HCT116 (cell line): Measurements from ENCODE around the gene HHATL. TPM values are rescaled to one million over a fixed set of nuclear protein-coding genes. Genes with fewer than 3 reads are reported as not detected.

Experiments used
- ATAC-seq: fragments of 200-7000 bp; cut with Tn5 transposase; 2 replicates; pipeline ENCODE4 v1.9.1; 2020; ENCODE audit warnings: mild to moderate bottlenecking, moderate library complexity
- BruUV-seq: library from RNA; stranded (reverse); fragments of 400-500 nt; replicated peaks from 2 replicates; lab custom pipeline; 2021; lab: Mats Ljungman, UMichigan
- CTCF ChIA-PET: fragments of 300-600 bp; sonication (Branson Sonifier 250); formaldehyde crosslinking; loops from one replicate; lab custom pipeline; 2021; ENCODE audit warnings: antibody characterized with exemption; lab: Charles Lee
- POLR2A ChIA-PET: fragments of 300-600, 350-600 bp; sonication (Branson Sonifier 250); formaldehyde crosslinking; loops from one replicate; lab custom pipeline; 2021; ENCODE audit warnings: antibody characterized with exemption; lab: Charles Lee
- RAD21 ChIA-PET, 2 experiments: fragments of 300-600 bp; sonication (Branson Sonifier 250); formaldehyde crosslinking; loops; one replicate each; lab custom pipeline; 2023; ENCODE audit warnings: low total read pairs in 2 of 2; ENCODE audit not compliant: uncharacterized antibody in 2 of 2, unreplicated experiment in 2 of 2, low non-redundant PET in 1 of 2; lab: Charles Lee
- DNase-seq: peaks from one replicate; pipeline ENCODE4 v3.0.0-alpha.2; 2010; ENCODE audit warnings: low read depth, low spot score
- H2AFZ ChIP-seq: fragments of 200-600 bp; shearing (Covaris generic), sonication (generic); 2 replicates; pipeline ENCODE4 v1.6.1; 2017; ENCODE audit warnings: low read depth, mixed run types, mixed read lengths, antibody characterized with exemption, low read length; ENCODE audit not compliant: poor library complexity, severe bottlenecking
- H3K27ac ChIP-seq: 2 replicates; pipeline ENCODE4 v1.5.1; 2012; ENCODE audit warnings: low read depth, low read length
- H3K27me3 ChIP-seq: fragments of 200-600 bp; sonication (generic); 2 replicates; pipeline ENCODE4 v1.6.1; 2016; ENCODE audit warnings: mixed run types, low read length, mixed read lengths; ENCODE audit not compliant: insufficient read depth
- H3K36me3 ChIP-seq, 2 experiments: fragments of 200-500 bp in 1 of 2; fragments of 200-600 bp in 1 of 2; sonication (Bioruptor generic) in 1 of 2; sonication (generic) in 1 of 2; 2 replicates each; pipeline versions ENCODE4 v1.5.1 to v1.6.1; 2014 to 2016; ENCODE audit warnings: low read length in 2 of 2, inconsistent platforms in 1 of 2, mixed read lengths in 1 of 2, mixed run types in 1 of 2; ENCODE audit not compliant: insufficient read depth in 2 of 2, control insufficient read depth in 1 of 2
- H3K4me1 ChIP-seq, 2 experiments: fragments of 200-600 bp in 1 of 2; sonication (generic) in 1 of 2; 2 replicates each; pipeline versions ENCODE4 v1.5.1 to v1.6.1; 2012 to 2017; ENCODE audit warnings: low read length in 2 of 2, inconsistent platforms in 1 of 2, mild to moderate bottlenecking in 1 of 2, mixed read lengths in 1 of 2, mixed run types in 1 of 2, moderate library complexity in 1 of 2; ENCODE audit not compliant: insufficient read depth in 2 of 2, control insufficient read depth in 1 of 2
- H3K4me2 ChIP-seq: fragments of 200-600 bp; sonication (generic); 2 replicates; pipeline ENCODE4 v1.6.1; 2017; ENCODE audit warnings: mixed run types, low read length, mixed read lengths
- H3K4me3 ChIP-seq, 2 experiments: fragments of 200-600 bp in 1 of 2; sonication (generic) in 1 of 2; replicated peaks in 1 of 2; 2 replicates each; pipeline ENCODE4 v1.5.1; 2011 to 2016; ENCODE audit warnings: low read length in 2 of 2, control low read depth in 1 of 2, low read depth in 1 of 2, mild to moderate bottlenecking in 1 of 2, mixed read lengths in 1 of 2, mixed run types in 1 of 2
- H3K79me2 ChIP-seq: fragments of 200-600 bp; sonication (generic); 2 replicates; pipeline ENCODE4 v1.6.1; 2017; ENCODE audit warnings: mild to moderate bottlenecking, mixed run types, low read length, moderate library complexity, mixed read lengths; ENCODE audit not compliant: insufficient read depth
- H3K9ac ChIP-seq: fragments of 200-600 bp; sonication (generic); 2 replicates; pipeline ENCODE4 v1.6.1; 2016; ENCODE audit warnings: low read length, mixed read lengths
- H3K9me2 ChIP-seq: fragments of 200-600 bp; sonication (generic), shearing (Covaris generic); 2 replicates; pipeline ENCODE4 v1.6.1; 2017; ENCODE audit warnings: mixed run types, mild to moderate bottlenecking, moderate library complexity; ENCODE audit not compliant: insufficient read depth
- H3K9me3 ChIP-seq, 2 experiments: fragments of 200-500 bp in 1 of 2; fragments of 200-600 bp in 1 of 2; sonication (Bioruptor generic) in 1 of 2; sonication (generic) in 1 of 2; 2 replicates each; pipeline ENCODE4 v1.6.1; 2014 to 2017; ENCODE audit warnings: low read length in 2 of 2, mixed read lengths in 2 of 2, inconsistent platforms in 1 of 2, low read depth in 1 of 2, mild to moderate bottlenecking in 1 of 2, mixed run types in 1 of 2, moderate library complexity in 1 of 2; ENCODE audit not compliant: control insufficient read depth in 1 of 2, insufficient read depth in 1 of 2
- H4K20me1 ChIP-seq: fragments of 200-600 bp; sonication (generic), shearing (Covaris generic); 2 replicates; pipeline ENCODE4 v1.6.1; 2017; ENCODE audit warnings: mixed run types, mild to moderate bottlenecking, moderate library complexity; ENCODE audit not compliant: insufficient read depth
- CBX3 ChIP-seq: IDR thresholded peaks from 2 replicates; pipeline ENCODE4 v1.6.1; 2012; ENCODE audit warnings: low read depth
- ELF1 ChIP-seq: IDR thresholded peaks from 2 replicates; pipeline ENCODE4 v1.6.1; 2012; ENCODE audit warnings: low read depth, borderline replicate concordance
- EZH2phosphoT487 ChIP-seq: fragments of 200-600 bp; IDR thresholded peaks from 2 replicates; pipeline ENCODE4 v1.6.1; 2018; ENCODE audit warnings: antibody characterized with exemption, borderline replicate concordance
- FOSL1 ChIP-seq: IDR thresholded peaks from 2 replicates; pipeline ENCODE4 v1.6.1; 2012; ENCODE audit warnings: low read depth
- JUND ChIP-seq: IDR thresholded peaks from 2 replicates; pipeline ENCODE4 v1.6.1; 2012
- RAD21 ChIP-seq: IDR thresholded peaks from 2 replicates; pipeline ENCODE4 v1.6.1; 2012; ENCODE audit warnings: low read depth, mild to moderate bottlenecking
- SIN3A ChIP-seq: IDR thresholded peaks from 2 replicates; pipeline ENCODE4 v1.6.1; 2012; ENCODE audit warnings: low read depth
- ZFX ChIP-seq: fragments of 450-650 bp; IDR thresholded peaks from 2 replicates; pipeline ENCODE4 v1.6.1; 2017
- ZNF274 ChIP-seq: fragments of 200-500 bp; sonication (Bioruptor generic); IDR thresholded peaks from 2 replicates; pipeline ENCODE4 v1.6.1; 2014; ENCODE audit warnings: mild to moderate bottlenecking, low read depth, low read length, inconsistent platforms
- intact Hi-C: fragments of 100-400 bp; cut with micrococcal nuclease; formaldehyde crosslinking; loops from 2 replicates; pipeline ENCODE4 v1.10.0; 2022
- total RNA-seq: library from RNA; stranded (reverse); gene quantifications from one replicate; pipeline ENCODE4 v1.2.1, GENCODE V29; 2021; ENCODE audit not compliant: unreplicated experiment
- TF ChIP-seq, protein P1 (sequence below), 3 experiments: fragments of 200-600 bp in 1 of 3; sonication (generic) in 1 of 3; IDR thresholded peaks in 2 of 3; conservative IDR thresholded peaks in 1 of 3; 2 replicates each; pipeline ENCODE4 v1.5.1; 2012 to 2017; ENCODE audit warnings: low read depth in 2 of 3, low read length in 2 of 3, antibody characterized with exemption in 1 of 3, borderline replicate concordance in 1 of 3, control low read depth in 1 of 3, mild to moderate bottlenecking in 1 of 3, mixed read lengths in 1 of 3, mixed run types in 1 of 3, moderate library complexity in 1 of 3; ENCODE audit not compliant: insufficient read depth in 1 of 3
- TF ChIP-seq, protein P2 (sequence below): IDR thresholded peaks from 2 replicates; pipeline ENCODE4 v1.6.1; 2012
- TF ChIP-seq, protein P3 (sequence below): IDR thresholded peaks from 2 replicates; pipeline ENCODE4 v1.6.1; 2011; ENCODE audit warnings: mild to moderate bottlenecking, low read length, moderate library complexity; ENCODE audit not compliant: insufficient replicate concordance; ENCODE audit errors: extremely low read depth

The HHATL gene
- total RNA-seq, 1 experiment from 2014 or later = 0.52 TPM

DNA sequence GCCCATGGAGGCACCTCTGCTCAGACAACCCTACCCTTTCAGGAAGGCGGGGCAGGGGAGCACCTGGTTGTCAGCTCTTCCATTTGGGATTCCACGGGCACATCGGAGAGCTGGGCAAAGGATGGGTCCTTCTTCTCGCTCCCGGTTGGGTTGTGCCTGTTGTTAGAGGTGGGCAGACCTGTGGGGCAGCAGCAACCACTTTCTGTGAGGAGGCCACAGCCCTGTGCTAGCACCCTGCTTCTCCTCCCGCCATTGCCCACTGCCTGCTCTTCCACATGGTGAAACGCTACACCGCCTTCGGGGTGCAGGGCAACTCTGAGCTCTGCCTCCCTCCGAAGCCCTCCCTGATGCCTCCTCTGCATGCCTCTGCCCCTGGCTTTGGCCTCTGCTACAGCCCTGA is 7.0 kb upstream of the HHATL start (continued):
- TF ChIP-seq ZNF274 (no peak), CBX3 (no peak)
- TF ChIP-seq, all 23 proteins: peak for 0

DNA sequence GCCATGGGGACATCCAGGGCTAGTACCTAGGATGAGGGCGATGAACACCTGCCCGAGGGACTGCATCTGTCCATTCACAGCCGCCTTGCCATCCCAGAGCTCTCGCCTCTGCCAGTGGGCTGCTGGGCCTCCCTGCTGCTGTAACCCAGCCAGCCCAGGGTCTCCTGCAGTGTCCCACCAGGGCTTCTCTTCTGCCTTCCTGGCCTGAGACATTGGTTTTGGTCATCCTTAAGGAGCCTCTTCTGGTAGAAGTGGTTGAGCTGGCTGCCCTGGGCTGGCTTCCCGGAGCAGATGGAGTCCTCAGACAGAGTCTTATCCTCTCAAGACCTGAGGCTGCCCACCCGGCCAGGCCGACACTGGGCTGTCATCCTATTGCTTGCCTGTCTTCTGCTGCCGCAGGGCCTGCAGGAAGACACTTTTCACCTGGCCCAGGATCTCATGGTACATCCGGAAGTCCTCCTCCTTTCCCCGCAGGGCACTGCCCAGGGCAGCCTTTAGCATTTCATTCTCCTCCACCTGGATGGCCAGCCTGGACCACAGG is 6.1 kb upstream of the HHATL start:
- no peaks in the 10 kb centered on the region for H3K9me2 ChIP-seq
- H3K4me1 ChIP-seq = no peaks in the 10 kb centered on the region
- no peaks in the 10 kb centered on the region for H3K27me3 ChIP-seq
- no peaks in the 10 kb centered on the region for H4K20me1 ChIP-seq
- no peaks in the 10 kb centered on the region for H3K9me3 ChIP-seq
- RAD21 ChIA-PET = no interaction called here
- no peak for DNase-seq
- POLR2A ChIA-PET = no interaction called here
- H3K27ac ChIP-seq = no peak overlapping the region
- no peaks in the 10 kb centered on the region for H3K79me2 ChIP-seq
- H3K4me2 ChIP-seq = no peak overlapping the region
- H3K36me3 ChIP-seq = no peaks in the 10 kb centered on the region
- H2AFZ ChIP-seq = no peak overlapping the region
- TF ChIP-seq CBX3 (no peak), SIN3A (no peak), JUND (no peak), ZNF274 (no peak), EZH2phosphoT487 (no peak), ELF1 (no peak), ZFX (no peak), RAD21 (no peak), FOSL1 (no peak)
- TF ChIP-seq, protein P1, sequence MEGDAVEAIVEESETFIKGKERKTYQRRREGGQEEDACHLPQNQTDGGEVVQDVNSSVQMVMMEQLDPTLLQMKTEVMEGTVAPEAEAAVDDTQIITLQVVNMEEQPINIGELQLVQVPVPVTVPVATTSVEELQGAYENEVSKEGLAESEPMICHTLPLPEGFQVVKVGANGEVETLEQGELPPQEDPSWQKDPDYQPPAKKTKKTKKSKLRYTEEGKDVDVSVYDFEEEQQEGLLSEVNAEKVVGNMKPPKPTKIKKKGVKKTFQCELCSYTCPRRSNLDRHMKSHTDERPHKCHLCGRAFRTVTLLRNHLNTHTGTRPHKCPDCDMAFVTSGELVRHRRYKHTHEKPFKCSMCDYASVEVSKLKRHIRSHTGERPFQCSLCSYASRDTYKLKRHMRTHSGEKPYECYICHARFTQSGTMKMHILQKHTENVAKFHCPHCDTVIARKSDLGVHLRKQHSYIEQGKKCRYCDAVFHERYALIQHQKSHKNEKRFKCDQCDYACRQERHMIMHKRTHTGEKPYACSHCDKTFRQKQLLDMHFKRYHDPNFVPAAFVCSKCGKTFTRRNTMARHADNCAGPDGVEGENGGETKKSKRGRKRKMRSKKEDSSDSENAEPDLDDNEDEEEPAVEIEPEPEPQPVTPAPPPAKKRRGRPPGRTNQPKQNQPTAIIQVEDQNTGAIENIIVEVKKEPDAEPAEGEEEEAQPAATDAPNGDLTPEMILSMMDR (IDR thresholded peaks at IDR 0.05 in 2 of 3, conservative IDR thresholded peaks at IDR 0.05 in 1 of 3; ENCODE audit: borderline replicate concordance in 1 of 3, insufficient read depth in 1 of 3, low read depth in 2 of 3, low read length in 2 of 3) = no peak
- TF ChIP-seq, protein P2, sequence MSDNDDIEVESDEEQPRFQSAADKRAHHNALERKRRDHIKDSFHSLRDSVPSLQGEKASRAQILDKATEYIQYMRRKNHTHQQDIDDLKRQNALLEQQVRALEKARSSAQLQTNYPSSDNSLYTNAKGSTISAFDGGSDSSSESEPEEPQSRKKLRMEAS = no peak
- TF ChIP-seq, protein P3, sequence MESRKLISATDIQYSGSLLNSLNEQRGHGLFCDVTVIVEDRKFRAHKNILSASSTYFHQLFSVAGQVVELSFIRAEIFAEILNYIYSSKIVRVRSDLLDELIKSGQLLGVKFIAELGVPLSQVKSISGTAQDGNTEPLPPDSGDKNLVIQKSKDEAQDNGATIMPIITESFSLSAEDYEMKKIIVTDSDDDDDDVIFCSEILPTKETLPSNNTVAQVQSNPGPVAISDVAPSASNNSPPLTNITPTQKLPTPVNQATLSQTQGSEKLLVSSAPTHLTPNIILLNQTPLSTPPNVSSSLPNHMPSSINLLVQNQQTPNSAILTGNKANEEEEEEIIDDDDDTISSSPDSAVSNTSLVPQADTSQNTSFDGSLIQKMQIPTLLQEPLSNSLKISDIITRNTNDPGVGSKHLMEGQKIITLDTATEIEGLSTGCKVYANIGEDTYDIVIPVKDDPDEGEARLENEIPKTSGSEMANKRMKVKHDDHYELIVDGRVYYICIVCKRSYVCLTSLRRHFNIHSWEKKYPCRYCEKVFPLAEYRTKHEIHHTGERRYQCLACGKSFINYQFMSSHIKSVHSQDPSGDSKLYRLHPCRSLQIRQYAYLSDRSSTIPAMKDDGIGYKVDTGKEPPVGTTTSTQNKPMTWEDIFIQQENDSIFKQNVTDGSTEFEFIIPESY = no peak
- CTCF ChIA-PET = no interaction called here
- H3K9ac ChIP-seq = no peak overlapping the region
- no TSS peak for BruUV-seq
- intact Hi-C loops = no loop called here
- ATAC-seq = no peak
- no peak overlapping the region for H3K4me3 ChIP-seq
